GM18507 (cell line): Measurements from ENCODE around the gene VSIG1.

Source experiments
- DNase-seq: peaks from one replicate; pipeline ENCODE4 v3.0.0; 2011; ENCODE audit warnings: low read depth; ENCODE audit not compliant: insufficient read length; ENCODE audit errors: extremely low spot score
- FAIRE-seq: peaks from 2 replicates; lab custom pipeline; 2011; peaks lifted over from hg19 to GRCh38; lab: Jason Lieb, UNC

Gene VSIG1

DNA sequence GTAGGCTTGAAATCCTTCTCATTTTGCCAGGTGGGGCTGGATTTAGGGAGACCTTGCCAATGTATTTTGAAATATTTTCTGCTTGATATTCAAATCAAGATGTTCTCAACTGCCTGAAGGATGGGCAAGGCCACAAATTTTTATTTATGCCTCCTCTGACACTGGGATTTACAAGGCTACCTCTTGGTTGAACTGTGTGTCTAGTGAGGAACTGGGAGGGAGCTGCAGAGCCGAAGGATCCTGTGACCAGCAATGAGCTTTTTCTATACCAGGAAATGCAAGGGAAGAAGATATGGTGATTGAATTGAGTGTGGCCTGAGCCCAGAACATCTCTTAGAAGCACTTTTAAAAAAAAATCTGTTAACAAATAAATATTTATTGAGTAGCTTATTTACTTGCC, 14.9 kb downstream of the VSIG1 start:
- FAIRE-seq, result no peak

GRCh38 chrX:108064001-108064400, 19.1 kb downstream of the VSIG1 start:
- FAIRE-seq, result peak; percentile 50

More for the DNA sequence above, 14.9 kb downstream of the VSIG1 start:
- no peak for DNase-seq

DNA sequence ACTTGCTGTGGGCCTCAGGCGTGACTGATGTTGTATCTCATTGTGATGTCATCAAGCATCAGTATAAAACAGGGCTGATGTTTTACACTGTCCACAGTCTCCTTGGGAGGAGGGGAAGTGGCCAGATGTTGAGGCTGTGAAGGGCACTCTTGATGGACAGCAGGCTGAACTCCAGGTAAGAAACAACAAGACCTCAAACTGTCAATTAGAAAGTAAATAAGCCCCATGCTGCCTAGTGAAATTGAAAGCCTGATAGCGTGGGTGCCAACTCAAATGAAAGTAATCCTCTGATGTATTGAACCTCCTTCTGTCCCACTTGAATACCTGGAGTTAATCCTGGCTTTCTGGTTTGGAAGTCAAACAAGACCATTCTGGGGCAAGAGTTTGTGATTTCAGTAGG, 19.7 kb downstream of the VSIG1 start:
- no peak for FAIRE-seq

More at GRCh38 chrX:108064001-108064400, 19.1 kb downstream of the VSIG1 start:
- no peak for DNase-seq

GRCh38 chrX:108068121-108068520, 23.3 kb downstream of the VSIG1 start:
- DNase-seq (no peak), FAIRE-seq (no peak)

More for the DNA sequence above, 19.7 kb downstream of the VSIG1 start:
- DNase-seq, result no peak

DNA sequence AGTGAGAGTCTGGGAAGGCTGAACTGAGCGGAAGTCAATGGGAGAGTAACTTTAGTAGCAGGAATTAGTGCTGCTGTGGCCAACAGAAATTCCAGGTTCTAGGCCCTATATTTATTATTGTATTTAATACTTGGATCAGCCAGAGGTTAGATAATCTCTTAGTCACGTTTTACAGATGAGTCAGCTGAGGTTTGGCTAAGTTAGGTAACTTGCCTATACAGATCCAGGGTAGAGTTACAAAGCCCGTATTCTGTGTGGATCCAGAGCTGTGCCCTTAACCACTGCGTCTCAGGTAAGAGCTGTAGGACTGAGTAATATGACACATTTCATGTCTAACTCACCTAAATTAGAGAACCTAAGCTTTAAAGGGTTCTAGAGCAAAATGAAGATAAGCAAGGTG, 26.0 kb downstream of the VSIG1 start:
- DNase-seq (no peak), FAIRE-seq (no peak)

GRCh38 chrX:108071578-108071977, 26.7 kb downstream of the VSIG1 start:
- no peak for FAIRE-seq
- no peak for DNase-seq

- FAIRE-seq, result no peak
Measured at GRCh38 chrX:108072746-108073145, 27.9 kb downstream of the VSIG1 start.

GRCh38 chrX:108081110-108081509, 36.2 kb downstream of the VSIG1 start:
- DNase-seq, result no peak
- no peak for FAIRE-seq

More at GRCh38 chrX:108072746-108073145, 27.9 kb downstream of the VSIG1 start:
- no peak for DNase-seq

GRCh38 chrX:108087792-108088191, 42.9 kb downstream of the VSIG1 start:
- no peak for FAIRE-seq

DNA sequence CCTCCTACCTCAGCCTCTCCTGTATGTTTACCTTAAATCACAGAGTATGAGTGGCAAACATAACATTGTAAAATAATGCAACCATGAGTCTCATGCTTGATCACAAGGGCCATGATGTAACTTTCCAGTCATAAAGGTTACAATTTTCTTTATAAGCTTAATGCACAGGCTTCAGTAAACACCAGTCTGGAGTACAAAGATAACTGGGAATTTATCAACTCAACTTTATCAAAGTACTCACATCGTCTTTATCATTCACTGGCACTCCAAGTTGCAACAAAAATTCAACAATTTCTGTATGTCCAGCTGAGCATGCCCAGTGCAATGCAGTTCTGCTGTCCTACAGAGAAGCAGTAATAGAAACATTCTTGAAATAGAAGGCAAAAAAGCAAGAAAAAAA, 43.6 kb downstream of the VSIG1 start:
- peak; percentile 12 for FAIRE-seq

More at GRCh38 chrX:108087792-108088191, 42.9 kb downstream of the VSIG1 start:
- DNase-seq, result no peak

GRCh38 chrX:108090491-108091263, 45.8 kb downstream of the VSIG1 start:
- DNase-seq, result no peak
- peak; percentile 52 for FAIRE-seq

More for the DNA sequence above, 43.6 kb downstream of the VSIG1 start:
- no peak for DNase-seq

DNA sequence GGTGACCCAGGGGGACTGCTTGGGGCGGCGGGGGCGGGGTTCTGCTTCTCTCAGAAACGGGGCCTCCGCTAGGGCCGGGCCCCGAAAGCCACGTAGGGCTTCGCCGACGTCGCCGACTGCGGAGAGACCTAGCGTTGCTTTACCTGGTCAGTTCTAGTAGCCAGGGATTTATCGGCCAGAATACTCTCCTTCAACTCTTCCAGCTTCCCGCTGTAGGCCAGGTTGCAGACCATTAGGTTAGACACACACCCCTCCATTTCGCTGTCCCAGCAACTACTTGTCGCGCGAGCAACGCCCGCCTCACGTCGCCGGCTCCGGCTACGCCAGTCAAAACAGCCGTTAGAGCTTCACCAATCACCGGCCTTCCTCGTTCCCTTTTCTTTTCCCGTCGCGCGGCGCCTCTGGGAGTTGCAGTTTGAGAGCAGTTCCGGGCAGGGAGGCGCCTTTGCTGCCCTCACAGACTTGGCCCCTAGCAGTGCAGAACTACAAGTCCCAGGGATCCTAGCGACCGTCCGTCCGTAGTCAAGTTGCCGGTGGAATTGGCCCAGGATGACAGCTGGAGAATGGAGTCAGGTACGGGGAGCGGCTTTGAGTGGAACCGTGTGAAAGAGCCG, 46.5 kb downstream of the VSIG1 start, which contains the start of the genes ATG4A and PSMD10:
ATG4A (plus strand) TSS at position 515 of the 614 bp plus-strand sequence; CDS start at position 564, 49 bp downstream.
PSMD10 (minus strand) TSS at position 279 of the 614 bp plus-strand sequence; CDS start at position 257, 22 bp downstream.
- FAIRE-seq (peak; percentile 97), DNase-seq (peak; percentile 48)

GRCh38 chrX:108091878-108092291, 47.0 kb downstream of the VSIG1 start:
- FAIRE-seq, result no peak
- DNase-seq, result no peak

DNA sequence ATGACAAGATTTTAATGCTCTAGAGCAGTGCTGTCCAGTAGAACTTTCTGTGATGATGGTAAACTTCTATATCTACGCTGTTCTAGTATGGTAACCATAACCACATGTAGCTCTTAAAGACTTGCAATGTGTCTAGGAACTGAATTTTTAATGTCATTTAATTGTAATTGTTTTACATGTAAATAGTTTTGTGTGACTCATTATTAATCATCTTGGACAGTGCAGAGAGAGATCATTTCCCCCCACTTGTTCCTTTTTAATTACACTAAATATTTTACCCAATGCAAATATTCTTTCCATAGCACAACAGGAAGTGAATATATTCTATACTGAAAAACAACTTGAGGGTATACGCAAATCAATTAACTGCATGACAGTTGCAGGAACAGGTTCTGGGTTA, 52.5 kb downstream of the VSIG1 start:
- FAIRE-seq (no peak), DNase-seq (no peak)

GRCh38 chrX:108105473-108105872, 60.6 kb downstream of the VSIG1 start:
- DNase-seq (no peak), FAIRE-seq (no peak)

DNA sequence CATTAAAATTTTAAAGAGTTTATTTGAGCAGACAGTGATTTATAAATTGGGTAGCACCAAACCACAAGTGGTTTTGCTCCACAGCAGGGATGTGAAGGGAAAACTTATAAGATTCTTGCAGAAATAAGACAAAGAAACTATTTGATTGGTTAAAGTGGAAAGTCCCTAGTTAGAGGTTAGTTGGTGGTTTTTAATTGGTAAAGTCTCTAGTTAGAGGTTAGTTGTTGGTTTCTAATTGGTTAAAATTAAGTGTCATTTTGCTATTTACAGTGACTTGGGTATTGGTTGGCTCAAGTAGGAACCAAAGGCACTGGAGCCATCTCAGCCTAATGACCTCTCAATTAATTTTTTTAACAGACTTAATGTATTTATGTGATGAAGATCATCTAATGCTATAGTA, 69.7 kb downstream of the VSIG1 start:
- DNase-seq, result no peak
- no peak for FAIRE-seq

GRCh38 chrX:108117988-108118387, 73.1 kb downstream of the VSIG1 start:
- FAIRE-seq, result no peak
- no peak for DNase-seq

DNA sequence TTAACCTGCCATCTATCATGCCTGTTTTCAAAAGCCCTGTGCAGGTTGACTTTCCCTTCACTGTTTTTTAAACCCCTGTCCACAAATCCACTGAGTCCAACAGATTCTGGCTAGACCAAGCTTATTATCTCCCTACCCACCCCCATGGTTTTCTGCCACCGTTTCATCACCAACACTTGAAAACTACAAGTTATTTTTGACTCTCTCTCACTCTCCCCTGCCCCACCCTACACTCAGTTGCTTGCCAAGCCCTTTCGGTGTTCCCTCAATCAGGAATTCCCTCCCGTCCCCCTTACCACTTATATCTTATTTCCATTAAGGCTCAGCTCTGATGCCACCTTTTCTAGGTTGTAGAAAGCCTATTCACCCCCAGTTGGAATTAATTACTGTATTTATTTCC, 76.4 kb downstream of the VSIG1 start:
- FAIRE-seq, result no peak

GRCh38 chrX:108122748-108123147, 77.9 kb downstream of the VSIG1 start:
- FAIRE-seq, result no peak
- DNase-seq, result no peak

More for the DNA sequence above, 76.4 kb downstream of the VSIG1 start:
- DNase-seq, result no peak

DNA sequence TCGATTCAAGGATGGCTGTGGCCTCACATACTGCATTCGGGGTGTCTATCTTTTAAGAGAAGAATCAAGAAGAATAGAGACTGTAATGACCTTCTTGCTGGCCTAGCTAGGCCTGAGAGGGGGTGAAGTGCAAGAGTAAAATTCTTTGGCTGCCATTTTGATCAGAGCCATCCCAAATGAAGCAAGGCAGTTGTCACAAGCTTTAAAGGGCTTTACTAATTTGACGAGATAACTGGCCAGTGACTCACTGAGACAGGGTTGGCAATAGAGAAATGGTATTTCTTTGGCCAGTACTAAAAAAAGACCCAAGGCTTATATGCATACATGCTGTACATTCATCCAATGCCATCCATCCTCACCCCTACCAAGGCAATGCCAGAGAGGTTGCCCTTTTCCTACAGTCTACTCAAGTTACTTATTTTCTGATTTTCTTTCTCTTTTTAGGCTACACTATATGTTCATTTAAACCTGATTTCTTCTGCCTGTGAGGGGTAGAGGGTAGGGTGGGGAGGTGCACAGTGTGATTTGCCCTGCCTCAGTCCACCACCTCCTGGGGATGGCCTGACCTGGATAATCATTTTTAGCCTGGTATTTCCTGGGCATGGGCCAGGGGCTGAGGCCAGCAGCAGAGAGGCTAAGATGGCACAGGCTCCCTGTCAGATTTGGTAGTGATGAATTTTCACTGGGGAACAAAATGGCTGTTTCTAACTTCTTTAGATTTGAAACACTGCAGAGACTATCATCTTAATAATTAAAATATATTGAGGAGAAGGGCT, 78.9 kb downstream of the VSIG1 start:
- DNase-seq (no peak), FAIRE-seq (no peak)
